Measurements from ENCODE around the gene IL21.
"Not testable (repeated sequence)": the region's sequence is repeated elsewhere in the genome, so short reads cannot be mapped to it uniquely, and the experiment has no call there.

IL21 gene

DNA sequence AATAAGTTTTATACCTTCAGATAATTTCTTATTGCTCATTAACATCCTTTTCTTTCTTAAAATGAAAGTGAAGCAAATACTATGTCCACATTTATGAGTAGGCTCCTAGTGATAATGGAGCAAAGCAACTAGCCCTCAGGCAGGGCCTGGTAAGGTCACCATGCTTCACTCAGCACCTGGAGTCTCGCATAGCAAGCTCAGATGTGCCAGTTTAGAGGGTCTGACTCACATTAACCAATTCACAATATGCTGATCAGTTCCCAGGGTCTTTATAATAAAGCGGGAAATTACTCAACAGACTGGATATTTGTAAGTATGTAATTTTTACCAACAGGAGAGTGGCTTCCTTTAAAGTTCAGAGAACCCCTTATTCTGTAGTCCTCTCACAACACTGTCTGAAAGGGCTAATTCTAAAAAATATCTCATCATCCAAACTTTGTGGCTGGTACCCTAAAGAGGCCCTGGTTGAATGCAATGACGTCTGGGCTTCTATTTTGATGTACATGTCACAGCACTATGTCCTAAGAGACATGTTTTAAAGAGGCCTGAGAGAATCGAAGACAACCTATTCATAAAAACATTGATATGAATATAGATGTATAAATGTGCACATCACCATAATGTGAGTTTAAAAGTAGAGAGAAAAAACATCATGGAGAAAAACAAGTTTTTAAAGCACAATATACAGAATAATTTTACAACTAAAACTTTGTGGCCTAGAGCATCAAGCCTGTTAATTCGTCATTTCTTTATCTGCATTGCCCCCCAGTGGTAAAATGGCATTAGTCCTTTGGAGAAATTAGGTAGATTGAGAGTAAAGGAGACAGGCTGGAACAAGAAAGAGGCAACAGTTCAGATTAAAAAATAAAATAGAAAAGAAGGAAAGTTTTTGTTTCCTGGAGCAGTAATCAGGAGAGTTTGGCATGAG lies 44.3 kb downstream of the IL21 start:
- no peak for DNase-seq

DNA sequence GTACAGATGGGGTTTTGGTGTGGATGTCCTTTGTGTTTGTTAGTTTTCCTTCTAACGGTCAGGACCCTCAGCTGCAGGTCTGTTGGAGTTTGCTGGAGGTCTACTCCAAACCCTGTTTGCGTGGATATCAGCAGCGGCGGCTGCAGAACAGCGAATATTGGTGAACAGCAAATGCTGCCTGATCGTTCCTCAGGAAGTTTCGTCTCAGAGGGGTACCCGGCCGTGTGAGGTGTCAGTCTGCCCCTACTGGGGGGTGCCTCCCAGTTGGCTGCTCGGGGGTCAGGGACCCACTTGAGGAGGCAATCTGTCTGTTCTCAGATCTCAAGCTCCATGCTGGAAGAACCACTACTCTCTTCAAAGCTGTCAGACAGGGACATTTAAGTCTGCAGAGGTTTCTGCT lies 46.5 kb downstream of the IL21 start:
- not testable (repeated sequence) for DNase-seq

DNA sequence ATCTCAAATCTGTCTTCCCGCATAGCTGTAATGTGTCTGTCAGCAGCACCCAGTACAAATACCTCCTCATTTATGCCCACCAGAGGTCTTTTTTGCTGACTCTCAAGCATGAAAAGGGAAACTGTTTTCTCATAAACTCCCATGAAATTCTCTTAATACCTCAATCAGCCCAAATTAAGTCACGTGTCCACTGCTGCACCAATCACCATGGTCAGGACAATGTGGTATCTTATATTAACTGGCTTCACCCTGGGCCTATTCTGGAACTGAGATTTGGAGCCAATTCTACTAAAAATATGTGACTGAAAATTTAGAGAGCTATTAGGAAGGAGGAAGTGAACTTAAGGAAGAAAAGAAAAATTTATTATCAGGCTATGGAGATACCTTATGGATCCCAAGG lies 58.4 kb downstream of the IL21 start:
- DNase-seq: no peak

Measured in 8988T (cell line).